Tibial artery (tissue), 4 donors: Measurements from ENCODE around the gene HRH2.
"Not testable (repeated sequence)": the region's sequence is repeated elsewhere in the genome, so short reads cannot be mapped to it uniquely, and the experiment has no call there.

ENCODE experiments used
- DNase-seq, 2 donors: peaks; one replicate each; pipeline ENCODE4 v3.0.0-alpha.2; 2019
- H3K27ac ChIP-seq, 2 donors: fragments of 200-600 bp; sonication (generic) in 1 of 2; 1 replicate in 1 of 2; 2 replicates in 1 of 2; pipeline ENCODE4 v1.5.1; 2018 to 2019; ENCODE audit warnings: mild to moderate bottlenecking in 1 of 2
- H3K27me3 ChIP-seq, 2 donors: fragments of 200-600 bp; sonication (generic) in 1 of 2; one replicate each; pipeline versions ENCODE4 v1.5.1 to v1.6.0; 2016 to 2019
- H3K36me3 ChIP-seq, 3 donors: fragments of 200-600 bp; sonication (generic) in 2 of 3; one replicate each; pipeline ENCODE4 v1.5.1; 2016 to 2019; ENCODE audit warnings: mild to moderate bottlenecking in 2 of 3
- H3K4me1 ChIP-seq, 4 donors: fragments of 200-600 bp; sonication (generic) in 2 of 4; 1 replicate in 3 of 4; 2 replicates in 1 of 4; pipeline ENCODE4 v1.5.1; 2016 to 2019
- H3K4me3 ChIP-seq, 2 donors: fragments of 200-600 bp; sonication (generic) in 1 of 2; 1 replicate in 1 of 2; 2 replicates in 1 of 2; pipeline ENCODE4 v1.5.1; 2018 to 2019; ENCODE audit warnings: mild to moderate bottlenecking in 2 of 2
- H3K9me3 ChIP-seq, 3 donors: fragments of 200-600 bp; sonication (generic) in 1 of 3; one replicate each; pipeline ENCODE4 v1.5.1; 2016 to 2019
- CTCF ChIP-seq, 2 experiments: fragments of 200-600 bp in 1 of 2; fragments of 450-650 bp in 1 of 2; IDR thresholded peaks; one replicate each; pipeline ENCODE4 v1.5.1; 2017 to 2019; ENCODE audit warnings: antibody characterized with exemption in 2 of 2, mild to moderate bottlenecking in 1 of 2, moderate library complexity in 1 of 2
- intact Hi-C: fragments of 100-400 bp; cut with DNase I; formaldehyde crosslinking; loops from one replicate; pipeline ENCODE4 v1.15.0; 2023; ENCODE audit warnings: low total_unique reads

HRH2 gene

GRCh38 chr5:175753536-175754402 is 95.9 kb downstream of the HRH2 start:
- Histone ChIP-seq H3K27ac (no peak overlapping the region), H3K4me3 (no peak overlapping the region), H3K27me3 (peaks cover 0 to 47% of the 10 kb centered on the region in 2 donors), H3K9me3 (no peaks in the 10 kb centered on the region), H3K4me1 (no peaks in the 10 kb centered on the region), H3K36me3 (no peaks in the 10 kb centered on the region)
- DNase-seq, result no peak
- TF ChIP-seq CTCF (IDR thresholded peaks at IDR 0.05), result no peak
- intact Hi-C loops, result no loop called here

DNA sequence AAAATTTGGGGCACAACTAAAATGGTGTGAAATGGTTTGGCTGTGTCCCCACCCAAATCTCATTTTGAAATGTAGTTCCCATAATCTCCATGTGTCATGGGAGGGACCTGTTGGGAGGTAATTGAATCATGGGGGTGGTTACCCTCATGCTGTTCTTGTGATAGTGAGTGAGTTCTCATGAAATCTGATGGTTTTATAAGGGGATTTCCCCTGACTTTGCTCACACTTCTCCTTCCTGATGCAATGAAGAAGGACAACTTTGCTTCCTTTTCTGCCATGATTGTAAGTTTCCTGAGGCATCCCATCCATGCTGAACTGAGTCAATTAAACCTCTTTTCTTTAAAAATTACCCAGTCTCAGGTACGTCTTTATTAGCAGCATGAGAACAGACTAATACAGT is 102.1 kb downstream of the HRH2 start:
- intact Hi-C loops, result not testable (repeated sequence)

More for the DNA sequence above, 102.1 kb downstream of the HRH2 start:
- not testable (repeated sequence) for H3K9me3 ChIP-seq, H3K4me1 ChIP-seq, H3K4me3 ChIP-seq, DNase-seq, H3K36me3 ChIP-seq, H3K27ac ChIP-seq
- H3K27me3 ChIP-seq, result peaks cover 0 to 10% of the 10 kb centered on the region in 2 donors
